ENCODE results near the gene TOMM40.
"Not testable (repeated sequence)": the region's sequence is repeated elsewhere in the genome, so short reads cannot be mapped to it uniquely, and the experiment has no call there.

Gene TOMM40

DNA sequence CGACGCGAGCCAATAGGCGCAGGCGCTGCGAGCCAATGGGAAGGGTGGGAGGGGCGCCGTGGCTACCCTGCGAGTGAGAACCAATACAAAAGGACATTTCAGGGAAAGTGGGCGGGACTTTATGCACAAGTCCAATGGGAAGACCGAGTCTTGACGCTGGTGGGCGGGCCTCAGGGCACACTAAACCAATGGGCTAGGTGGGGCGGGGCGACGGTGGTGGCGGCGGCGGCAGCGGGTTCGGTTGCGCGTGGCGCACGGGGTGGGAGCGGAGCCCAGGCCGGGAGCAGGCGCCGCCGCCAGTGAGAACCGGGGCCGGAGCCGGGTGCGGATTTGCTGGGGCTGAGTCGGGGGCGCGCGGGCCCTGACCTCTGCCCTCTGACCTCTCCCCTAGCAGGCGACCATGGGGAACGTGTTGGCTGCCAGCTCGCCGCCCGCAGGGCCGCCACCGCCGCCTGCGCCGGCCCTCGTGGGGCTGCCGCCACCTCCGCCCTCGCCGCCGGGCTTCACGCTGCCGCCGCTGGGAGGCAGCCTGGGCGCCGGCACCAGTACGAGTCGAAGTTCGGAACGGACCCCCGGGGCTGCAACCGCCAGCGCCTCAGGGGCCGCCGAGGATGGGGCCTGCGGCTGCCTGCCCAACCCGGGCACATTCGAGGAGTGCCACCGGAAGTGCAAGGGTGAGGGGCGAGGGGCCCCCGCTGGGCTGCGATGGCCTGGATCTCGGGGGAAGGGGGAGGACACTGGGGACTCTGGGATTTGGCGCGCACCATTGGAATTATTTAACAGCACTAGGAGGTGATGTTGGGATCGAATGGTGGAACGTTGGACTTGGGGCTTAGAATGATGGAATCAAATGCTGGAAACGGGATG is at the start of gene TOMM40:
TSS of gene TOMM40 (plus strand) at position 239 of the 867 bp plus-strand sequence. CDS start at position 401, 162 bp downstream.
- no peak for DNase-seq (ENCODE audit: low read depth)

DNA sequence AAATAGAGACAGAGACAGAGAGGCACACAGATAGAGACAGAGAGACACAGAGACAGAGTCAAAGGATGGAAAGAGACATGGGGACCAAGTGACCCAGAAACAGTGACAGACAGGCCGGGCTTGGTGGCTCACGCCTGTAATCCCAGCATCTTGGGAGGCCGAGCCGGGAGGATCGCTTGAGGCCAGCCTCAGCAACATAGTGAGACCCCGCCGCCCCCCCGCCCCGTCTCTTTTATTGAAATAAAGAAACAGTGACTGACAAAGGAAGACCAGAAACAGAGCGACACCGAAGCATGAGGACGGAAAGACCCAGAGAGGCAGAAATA is 45.8 kb upstream of the TOMM40 start:
- no peak for DNase-seq (ENCODE audit: low read depth)

- DNase-seq (ENCODE audit: low read depth): peak; percentile 95
Observed at GRCh38 chr19:44845612-44846454, 45.2 kb upstream of the TOMM40 start, which contains the start of gene NECTIN2. TSS of gene NECTIN2 (plus strand) at chr19:44846297. CDS start at chr19:44846526, 229 bp downstream.

- DNase-seq (ENCODE audit: low read depth): no peak
Observed at GRCh38 chr19:44846455-44847143, 44.5 kb upstream of the TOMM40 start.

- DNase-seq (ENCODE audit: low read depth): peak; percentile 69
Observed at GRCh38 chr19:44847144-44848035, 43.7 kb upstream of the TOMM40 start.

- no peak for DNase-seq (ENCODE audit: low read depth)
Observed at GRCh38 chr19:44848036-44848811, 42.8 kb upstream of the TOMM40 start.

DNA sequence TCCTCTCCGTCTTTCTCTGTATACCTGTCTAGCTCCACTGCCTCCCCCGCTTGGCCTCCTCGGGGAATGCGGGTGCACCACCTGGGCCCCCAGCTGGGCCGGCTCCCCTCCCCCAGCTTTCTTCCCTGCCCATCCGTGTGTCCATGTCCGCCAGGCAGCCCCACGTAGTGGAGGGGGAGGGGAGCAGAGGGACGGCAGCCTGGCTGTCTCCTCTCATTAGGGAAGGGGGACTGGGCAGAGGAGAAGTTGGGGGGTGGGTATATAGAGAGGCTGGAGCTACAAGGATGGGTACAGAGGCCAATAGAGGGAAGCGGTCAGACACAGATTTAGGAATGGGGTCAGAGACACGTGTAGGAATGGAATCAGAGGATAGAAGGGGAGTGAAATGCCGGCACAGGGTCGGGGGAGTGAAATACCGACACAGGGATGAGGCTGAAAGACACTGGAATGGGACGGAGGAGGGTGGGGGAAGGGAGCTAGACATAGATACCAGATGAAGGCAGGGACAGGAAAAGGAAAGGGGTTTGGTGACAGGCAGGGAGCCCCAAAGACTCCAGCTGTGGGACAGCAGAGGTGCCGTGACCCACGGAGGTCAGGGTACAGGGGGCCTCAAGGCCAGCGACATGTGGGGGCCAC is 42.1 kb upstream of the TOMM40 start:
- DNase-seq (ENCODE audit: low read depth): no peak

- no peak for DNase-seq (ENCODE audit: low read depth)
Observed at GRCh38 chr19:44850641-44851109, 40.4 kb upstream of the TOMM40 start.

DNA sequence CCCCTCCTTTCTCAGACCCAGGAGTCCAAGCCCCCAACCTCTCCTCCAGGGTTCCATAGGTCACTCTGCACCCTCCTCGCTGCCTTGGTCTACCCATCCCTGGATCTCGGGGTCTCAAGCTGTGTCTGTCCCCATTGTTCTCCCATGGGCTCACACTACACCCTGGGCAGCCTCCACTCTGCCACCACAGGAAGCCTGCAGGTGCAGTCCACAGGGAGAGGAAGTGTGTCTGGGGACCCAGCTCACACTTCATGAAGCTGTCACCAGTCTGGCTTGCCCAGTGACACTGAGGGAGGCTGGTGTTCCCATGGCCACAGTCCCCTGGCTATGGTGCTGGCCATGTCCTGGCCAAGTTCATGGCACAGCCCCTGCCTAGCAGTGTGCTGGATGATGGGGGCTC is 39.6 kb upstream of the TOMM40 start:
- DNase-seq (ENCODE audit: low read depth): no peak

GRCh38 chr19:44855606-44856005 is 35.4 kb upstream of the TOMM40 start:
- DNase-seq (ENCODE audit: low read depth): no peak

DNA sequence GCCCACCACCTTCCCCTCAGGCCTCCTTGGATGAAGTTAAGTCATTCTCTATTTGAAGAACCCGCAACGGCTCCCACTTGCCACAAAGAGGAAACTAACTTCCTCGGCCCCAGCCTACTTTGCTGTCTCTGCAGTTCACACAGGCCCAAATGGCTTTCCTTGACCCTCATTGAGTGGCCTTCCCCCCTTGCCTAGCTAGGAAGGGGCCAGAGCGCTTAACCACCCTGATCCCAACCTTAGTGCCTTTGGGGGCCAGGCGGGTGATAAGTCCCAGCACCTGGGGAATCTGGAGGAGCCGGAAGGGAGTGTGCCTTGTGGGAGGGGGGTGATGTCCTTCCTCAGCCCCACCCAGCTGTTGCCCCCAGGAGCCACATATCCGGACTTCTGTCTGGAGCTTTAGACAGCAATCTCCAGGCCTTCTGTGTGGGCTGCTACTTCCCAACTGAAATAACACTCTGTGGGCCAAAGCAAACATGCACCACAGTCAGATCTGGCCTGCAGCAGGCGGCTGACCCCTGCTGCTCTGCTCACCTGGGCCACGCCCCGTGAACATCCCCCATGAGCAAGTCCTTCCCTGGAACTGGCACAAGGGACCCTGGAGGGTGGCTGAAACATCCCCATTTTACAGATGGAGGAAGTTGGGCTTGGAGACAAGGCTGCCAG is 34.5 kb upstream of the TOMM40 start:
- peak; percentile 88 for DNase-seq (ENCODE audit: low read depth)

DNA sequence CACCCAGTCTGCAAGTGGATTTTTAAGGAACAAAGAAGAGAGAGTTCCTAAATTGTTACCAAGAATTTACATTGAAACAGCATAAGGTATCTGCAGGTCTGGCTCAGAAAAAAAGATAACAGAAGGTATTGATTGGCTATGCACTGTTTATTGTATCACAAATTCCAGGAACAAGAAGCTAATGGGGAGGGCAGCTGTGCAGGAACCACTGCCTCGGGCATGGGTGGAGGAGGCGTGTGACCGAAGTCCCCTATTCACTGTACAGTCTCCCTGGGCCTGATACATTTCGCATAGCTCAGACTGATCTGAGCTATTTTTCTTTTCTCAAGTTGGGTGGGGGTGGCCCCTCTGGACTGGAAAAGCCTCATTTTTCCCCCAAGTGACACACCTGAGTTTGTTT is 33.2 kb upstream of the TOMM40 start:
- no peak for DNase-seq (ENCODE audit: low read depth)

- DNase-seq (ENCODE audit: low read depth): not testable (repeated sequence)
Observed at GRCh38 chr19:44861576-44861975, 29.5 kb upstream of the TOMM40 start.

DNA sequence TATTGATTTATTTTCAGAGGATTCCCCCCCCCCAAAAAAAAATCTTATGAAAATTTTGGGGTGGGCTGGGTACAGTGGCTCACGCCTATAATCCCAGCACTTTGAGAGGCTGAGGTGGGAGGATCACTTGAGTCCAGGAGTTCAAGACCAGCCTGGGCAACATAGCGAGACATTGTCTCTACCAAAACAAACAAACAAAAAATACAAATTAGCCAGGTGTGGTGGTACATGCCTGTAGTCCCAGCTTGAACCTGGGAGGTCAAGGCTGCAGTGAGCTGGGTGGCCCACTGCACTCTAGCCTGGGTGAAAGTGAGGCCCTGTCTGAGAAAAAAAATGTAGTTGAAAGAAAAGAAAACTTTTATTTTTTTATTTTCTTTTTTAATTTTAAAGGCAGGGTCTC is 27.1 kb upstream of the TOMM40 start:
- no peak for DNase-seq (ENCODE audit: low read depth)

GRCh38 chr19:44865196-44865767 is 25.8 kb upstream of the TOMM40 start:
- no peak for DNase-seq (ENCODE audit: low read depth)

GRCh38 chr19:44866664-44867063 is 24.4 kb upstream of the TOMM40 start:
- no peak for DNase-seq (ENCODE audit: low read depth)

GRCh38 chr19:44867578-44867977 is 23.5 kb upstream of the TOMM40 start:
- no peak for DNase-seq (ENCODE audit: low read depth)

- DNase-seq (ENCODE audit: low read depth): no peak
Observed at GRCh38 chr19:44869733-44870470, 21.2 kb upstream of the TOMM40 start.
